GM19438 (cell line): ENCODE measurements around the gene CERS6.

Experiments
- ATAC-seq: cut with Tn5 transposase; IDR thresholded peaks from one replicate; pipeline ENCODE4 v1.9.1; 2021; ENCODE audit warnings: low read depth; ENCODE audit not compliant: unreplicated experiment

CERS6 gene

GRCh38 chr2:168593713-168594112, 137.6 kb downstream of the CERS6 start:
- ATAC-seq: no peak

GRCh38 chr2:168594778-168595177, 138.7 kb downstream of the CERS6 start:
- peak; percentile 84 for ATAC-seq

GRCh38 chr2:168596881-168597655, 141.0 kb downstream of the CERS6 start:
- no peak for ATAC-seq

- ATAC-seq: no peak
These were observed 143.7 kb downstream of the CERS6 start for GRCh38 chr2:168599738-168600137.

- ATAC-seq: no peak
These were observed 144.9 kb downstream of the CERS6 start for GRCh38 chr2:168600949-168601348.

GRCh38 chr2:168601741-168602140, 145.7 kb downstream of the CERS6 start:
- ATAC-seq: peak; percentile 56

- no peak for ATAC-seq
These were observed 146.3 kb downstream of the CERS6 start for GRCh38 chr2:168602379-168602778.

GRCh38 chr2:168602846-168603401, 146.9 kb downstream of the CERS6 start:
- ATAC-seq: no peak

- no peak for ATAC-seq
These were observed 147.4 kb downstream of the CERS6 start for GRCh38 chr2:168603439-168603961.

GRCh38 chr2:168604252-168604651, 148.2 kb downstream of the CERS6 start:
- ATAC-seq: no peak

- no peak for ATAC-seq
These were observed 151.9 kb downstream of the CERS6 start for GRCh38 chr2:168607992-168608391.

GRCh38 chr2:168608796-168609195, 152.7 kb downstream of the CERS6 start:
- ATAC-seq: no peak

- ATAC-seq: no peak
These were observed 155.0 kb downstream of the CERS6 start for GRCh38 chr2:168611091-168611490.

- ATAC-seq: no peak
These were observed 156.0 kb downstream of the CERS6 start for GRCh38 chr2:168611896-168612650.

GRCh38 chr2:168612719-168613118, 156.6 kb downstream of the CERS6 start:
- ATAC-seq: no peak

- no peak for ATAC-seq
These were observed 157.5 kb downstream of the CERS6 start for GRCh38 chr2:168613551-168613950.

- ATAC-seq: no peak
These were observed 158.3 kb downstream of the CERS6 start for GRCh38 chr2:168614172-168615018.

- ATAC-seq: no peak
These were observed 164.5 kb downstream of the CERS6 start for GRCh38 chr2:168620554-168620953.

GRCh38 chr2:168622559-168622958, 166.5 kb downstream of the CERS6 start:
- ATAC-seq: peak; percentile 56

GRCh38 chr2:168624028-168624427, 168.0 kb downstream of the CERS6 start:
- ATAC-seq: no peak
